Measurements from ENCODE around the gene RRM1.
"Not testable (repeated sequence)": the region's sequence is repeated elsewhere in the genome, so short reads cannot be mapped to it uniquely, and the experiment has no call there.

The RRM1 gene

GRCh38 chr11:4140067-4140636 lies 45.6 kb downstream of the RRM1 start:
- no peak for DNase-seq (ENCODE audit: low spot score)

- DNase-seq (ENCODE audit: low spot score) = no peak
Observed at GRCh38 chr11:4146070-4146771, 51.6 kb downstream of the RRM1 start.

GRCh38 chr11:4146772-4147098 lies 52.1 kb downstream of the RRM1 start:
- DNase-seq (ENCODE audit: low spot score) = no peak

- no peak for DNase-seq (ENCODE audit: low spot score)
Observed at GRCh38 chr11:4154503-4154902, 59.9 kb downstream of the RRM1 start.

GRCh38 chr11:4156571-4156970 lies 62.0 kb downstream of the RRM1 start:
- peak; percentile 93 for DNase-seq (ENCODE audit: low spot score)

- not testable (repeated sequence) for DNase-seq (ENCODE audit: low spot score)
Observed at GRCh38 chr11:4158818-4159217, 64.2 kb downstream of the RRM1 start.

- no peak for DNase-seq (ENCODE audit: low spot score)
Observed at GRCh38 chr11:4161305-4161704, 66.7 kb downstream of the RRM1 start.

GRCh38 chr11:4164884-4165590 lies 70.4 kb downstream of the RRM1 start:
- no peak for DNase-seq (ENCODE audit: low spot score)

- no peak for DNase-seq (ENCODE audit: low spot score)
Observed at GRCh38 chr11:4167292-4167691, 72.7 kb downstream of the RRM1 start.

GRCh38 chr11:4167758-4168157 lies 73.2 kb downstream of the RRM1 start:
- DNase-seq (ENCODE audit: low spot score) = no peak

- not testable (repeated sequence) for DNase-seq (ENCODE audit: low spot score)
Observed at GRCh38 chr11:4175620-4176350, 81.2 kb downstream of the RRM1 start.

- no peak for DNase-seq (ENCODE audit: low spot score)
Observed at GRCh38 chr11:4178813-4179662, 84.4 kb downstream of the RRM1 start.

GRCh38 chr11:4180441-4181183 lies 86.0 kb downstream of the RRM1 start:
- DNase-seq (ENCODE audit: low spot score) = no peak

- DNase-seq (ENCODE audit: low spot score) = peak; percentile 72
Observed at GRCh38 chr11:4181782-4182721, 87.5 kb downstream of the RRM1 start.

GRCh38 chr11:4183410-4184057 lies 88.9 kb downstream of the RRM1 start:
- DNase-seq (ENCODE audit: low spot score) = no peak

GRCh38 chr11:4184163-4184916 lies 89.7 kb downstream of the RRM1 start:
- no peak for DNase-seq (ENCODE audit: low spot score)

- no peak for DNase-seq (ENCODE audit: low spot score)
Observed at GRCh38 chr11:4185561-4185960, 91.0 kb downstream of the RRM1 start.

- no peak for DNase-seq (ENCODE audit: low spot score)
Observed at GRCh38 chr11:4186464-4187054, 92.0 kb downstream of the RRM1 start.
